ENCODE measurements around the gene SORCS2.

- TF ChIP-seq CTCF (IDR thresholded peaks at IDR 0.05) (no peak), POLR2AphosphoS5 (IDR thresholded peaks at IDR 0.05) (no peak), POLR2A (IDR thresholded peaks at IDR 0.05) (no peak)
Observed at GRCh38 chr4:7391637-7392437, 199.5 kb downstream of the SORCS2 start.

All from prostate gland (tissue), 2 donors.